Left lung (tissue), 10 donors: Measurements from ENCODE around the gene MED12L. TPM values are rescaled to one million over a fixed set of nuclear protein-coding genes. Genes with fewer than 3 reads are reported as not detected.

Source experiments
- ATAC-seq: fragments of 200-7000 bp; cut with Tn5 transposase; one replicate; pipeline ENCODE4 v1.9.1; 2020; ENCODE audit warnings: moderate library complexity
- DNase-seq, 4 donors: peaks; one replicate each; pipeline ENCODE4 v3.0.0-alpha.2; 2013 to 2020
- H3K27ac ChIP-seq, 2 donors: fragments of 200-600 bp; sonication (generic) in 1 of 2; one replicate each; pipeline versions ENCODE4 v1.5.0 to v1.8.0; 2020 to 2021
- H3K27me3 ChIP-seq, 2 donors: fragments of 200-600 bp; sonication (generic) in 1 of 2; one replicate each; pipeline versions ENCODE4 v1.5.0 to v1.8.0; 2020 to 2021
- H3K36me3 ChIP-seq, 2 donors: fragments of 200-600 bp; sonication (generic) in 1 of 2; one replicate each; pipeline versions ENCODE4 v1.5.0 to v1.8.0; 2020 to 2021
- H3K4me1 ChIP-seq, 2 donors: fragments of 200-600 bp; one replicate each; pipeline ENCODE4 v1.8.0; 2021
- H3K4me3 ChIP-seq, 2 donors: fragments of 200-600 bp; sonication (generic) in 1 of 2; one replicate each; pipeline versions ENCODE4 v1.5.0 to v1.8.0; 2020 to 2021; ENCODE audit warnings: mild to moderate bottlenecking in 1 of 2
- H3K9me3 ChIP-seq, 2 donors: fragments of 200-600 bp; sonication (generic) in 1 of 2; one replicate each; pipeline versions ENCODE4 v1.5.0 to v1.8.0; 2020 to 2021
- CTCF ChIP-seq, 2 donors: fragments of 200-600 bp; sonication (generic) in 1 of 2; IDR thresholded peaks; one replicate each; pipeline versions ENCODE4 v1.5.0 to v1.8.0; 2021; ENCODE audit warnings: antibody characterized with exemption in 2 of 2
- intact Hi-C, 2 donors: fragments of 100-400 bp; cut with DNase I; formaldehyde crosslinking; loops; one replicate each; pipeline versions ENCODE4 v1.11.2 to v1.14.2; 2022
- polyA plus RNA-seq, 6 donors: library from polyadenylated mRNA; unstranded; fragments of 120-200 nt; gene quantifications; one replicate each; pipeline ENCODE4 v1.2.1, GENCODE V29; 2013; ENCODE audit not compliant: insufficient read length in 6 of 6
- total RNA-seq, 2 donors: library from RNA; stranded (reverse); fragmentation: NEBNext Ultra II Directional; extraction: Animal tissue kit (Norgen Biotek cat#: 25700); gene quantifications; one replicate each; pipeline ENCODE4 v1.2.1, GENCODE V29; 2021
- donor health status: DM: no; HTN: yes; CAD: no.
- donor health status: DM: no; HTN: no; CAD: no.

MED12L gene
- total and polyA plus RNA-seq, 8 donors, result 0.66 to 1.0 (median 0.77) TPM

- Histone ChIP-seq H3K27me3 (no peaks in the 10 kb centered on the region), H3K9me3 (no peaks in the 10 kb centered on the region), H3K4me1 (no peaks in the 10 kb centered on the region), H3K27ac (no peak overlapping the region), H3K36me3 (no peaks in the 10 kb centered on the region), H3K4me3 (no peak overlapping the region)
- ATAC-seq (no peak), DNase-seq (no peak)
- no peak for TF ChIP-seq CTCF (IDR thresholded peaks at IDR 0.05)
- intact Hi-C loops, result no loop called here
Measured at GRCh38 chr3:151101270-151101969, 16.0 kb downstream of the MED12L start.

DNA sequence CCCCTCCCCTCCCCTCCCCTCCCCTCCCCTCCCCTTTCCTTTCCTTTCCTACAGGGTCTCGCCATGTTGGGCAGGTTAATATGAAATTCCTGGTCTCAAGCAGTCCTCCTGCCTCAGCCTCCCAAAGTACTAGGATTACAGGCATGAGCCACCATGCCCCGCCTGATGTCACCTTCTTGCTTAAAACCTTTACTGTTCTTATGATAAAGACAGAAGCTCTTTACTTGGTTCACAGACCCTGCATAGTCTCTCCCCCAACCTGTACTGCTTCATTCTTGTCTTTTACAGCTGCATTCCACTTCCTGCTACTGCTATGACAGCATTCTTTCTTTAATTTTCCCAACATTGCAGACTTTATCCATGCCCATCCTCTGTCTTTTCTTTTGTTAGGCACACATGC lies 20.8 kb downstream of the MED12L start:
- Histone ChIP-seq H3K27ac (no peak overlapping the region), H3K4me1 (no peaks in the 10 kb centered on the region), H3K9me3 (no peaks in the 10 kb centered on the region), H3K4me3 (no peak overlapping the region), H3K36me3 (no peaks in the 10 kb centered on the region), H3K27me3 (no peaks in the 10 kb centered on the region)
- ATAC-seq (no peak), DNase-seq (no peak)
- TF ChIP-seq CTCF (IDR thresholded peaks at IDR 0.05), result no peak
- intact Hi-C loops, result no loop called here

GRCh38 chr3:151107177-151107576 lies 21.7 kb downstream of the MED12L start:
- H3K4me1 ChIP-seq, result no peaks in the 10 kb centered on the region
- no peak for TF ChIP-seq CTCF (IDR thresholded peaks at IDR 0.05)
- H3K27me3 ChIP-seq, result no peaks in the 10 kb centered on the region
- intact Hi-C loops, result no loop called here
- ATAC-seq, result no peak
- DNase-seq, result no peak
- no peak overlapping the region for H3K4me3 ChIP-seq
- H3K36me3 ChIP-seq, result no peaks in the 10 kb centered on the region
- H3K9me3 ChIP-seq, result no peaks in the 10 kb centered on the region
- H3K27ac ChIP-seq, result no peak overlapping the region

GRCh38 chr3:151107701-151108100 lies 22.2 kb downstream of the MED12L start:
- ATAC-seq, result no peak
- intact Hi-C loops, result no loop called here
- Histone ChIP-seq H3K27ac (no peak overlapping the region), H3K4me1 (no peaks in the 10 kb centered on the region), H3K27me3 (no peaks in the 10 kb centered on the region), H3K4me3 (no peak overlapping the region), H3K9me3 (no peaks in the 10 kb centered on the region), H3K36me3 (no peaks in the 10 kb centered on the region)
- no peak for TF ChIP-seq CTCF (IDR thresholded peaks at IDR 0.05)
- DNase-seq, result no peak

DNA sequence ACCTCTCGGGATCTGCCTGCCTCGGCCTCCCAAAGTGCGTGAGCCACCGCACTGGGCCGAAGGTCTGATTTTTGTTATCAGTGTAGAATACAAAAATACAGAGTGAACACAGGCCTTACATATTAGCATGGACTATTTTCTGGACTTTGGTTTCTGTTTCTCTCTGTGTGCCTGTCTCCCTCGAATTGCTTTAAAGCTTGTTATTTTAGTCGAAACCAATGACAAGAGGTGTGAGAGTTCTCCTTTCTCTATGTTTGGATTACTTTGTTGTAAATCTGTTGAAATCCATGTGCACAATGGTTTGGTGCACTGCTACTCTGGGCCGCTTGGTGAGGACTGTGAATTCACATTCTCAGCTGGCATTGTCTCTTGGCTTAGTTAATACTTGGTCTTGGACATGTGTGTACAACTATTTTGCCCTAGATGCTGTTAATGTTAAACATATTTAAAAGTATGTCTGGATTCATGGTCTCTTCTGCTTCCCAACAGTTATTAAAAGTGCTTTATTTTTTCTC lies 23.9 kb downstream of the MED12L start:
- TF ChIP-seq CTCF (IDR thresholded peaks at IDR 0.05), result no peak
- ATAC-seq (no peak), DNase-seq (no peak)
- H3K27me3 ChIP-seq, result no peaks in the 10 kb centered on the region
- intact Hi-C loops, result no loop called here
- H3K36me3 ChIP-seq, result no peaks in the 10 kb centered on the region
- no peaks in the 10 kb centered on the region for H3K4me1 ChIP-seq
- no peak overlapping the region for H3K27ac ChIP-seq
- H3K9me3 ChIP-seq, result no peaks in the 10 kb centered on the region
- H3K4me3 ChIP-seq, result no peak overlapping the region
